HepG2 (cell line): ENCODE data around the gene TNFSF8. TPM values are rescaled to one million over a fixed set of nuclear protein-coding genes. Genes with fewer than 3 reads are reported as not detected.

Source experiments
- ATAC-seq: fragments of 200-7000 bp; cut with Tn5 transposase; 3 replicates; pipeline ENCODE4 v1.9.1; 2020; ENCODE audit warnings: mild to moderate bottlenecking, moderate library complexity
- BruUV-seq: library from RNA; stranded (reverse); fragments of 400-500 nt; replicated peaks from 2 replicates; lab custom pipeline; 2021; lab: Mats Ljungman, UMichigan
- CTCF ChIA-PET: fragments of 300-600 bp; formaldehyde crosslinking; extraction: SDS; loops from one replicate; lab custom pipeline; 2021; ENCODE audit warnings: low total read pairs, inconsistent platforms, low intra/inter-chr PET ratio; lab: Yijun Ruan, JAX
- POLR2A ChIA-PET: fragments of 350-600 bp; sonication (Branson Sonifier 250); formaldehyde crosslinking; loops from one replicate; lab custom pipeline; 2020; ENCODE audit warnings: antibody characterized with exemption, inconsistent platforms; lab: Yijun Ruan, JAX
- DNase-seq: peaks from one replicate; pipeline ENCODE4 v3.0.0-alpha.2; 2015; ENCODE audit warnings: low spot score
- FAIRE-seq: peaks from 3 replicates; lab custom pipeline; 2011; peaks lifted over from hg19 to GRCh38; lab: Jason Lieb, UNC
- H2AFZ ChIP-seq: one replicate; pipeline ENCODE4 v1.6.1; 2011; ENCODE audit warnings: low read length, inconsistent platforms
- H3K27ac ChIP-seq: fragments of 300-600 bp; 3 replicates; pipeline ENCODE4 v1.8.0; 2011; ENCODE audit warnings: mixed run types, mild to moderate bottlenecking, mixed read lengths, low read length, inconsistent platforms; ENCODE audit not compliant: insufficient read depth; ENCODE audit errors: extremely low read length
- H3K27me3 ChIP-seq, 2 experiments: fragments of 200-600 bp in 1 of 2; 2 replicates in 1 of 2; 3 replicates in 1 of 2; pipeline versions ENCODE4 v1.6.0 to v1.8.0; 2011; ENCODE audit warnings: low read length in 2 of 2, mild to moderate bottlenecking in 2 of 2, moderate library complexity in 2 of 2, inconsistent platforms in 1 of 2; ENCODE audit not compliant: insufficient read depth in 2 of 2, control insufficient read depth in 1 of 2
- H3K36me3 ChIP-seq, 2 experiments: fragments of 200-600 bp in 1 of 2; replicated peaks in 1 of 2; 2 replicates in 1 of 2; 3 replicates in 1 of 2; pipeline versions ENCODE4 v1.5.1 to v1.8.0; 2011; ENCODE audit warnings: low read length in 2 of 2, inconsistent platforms in 1 of 2; ENCODE audit not compliant: insufficient read depth in 2 of 2, control insufficient read depth in 1 of 2
- H3K4me1 ChIP-seq: 2 replicates; pipeline ENCODE4 v1.5.1; 2012; ENCODE audit warnings: low read length, inconsistent platforms; ENCODE audit not compliant: insufficient read depth
- H3K4me2 ChIP-seq: 2 replicates; pipeline ENCODE4 v1.6.0; 2011; ENCODE audit warnings: low read depth, low read length, inconsistent platforms
- H3K4me3 ChIP-seq, 3 experiments: fragments of 200-600 bp in 1 of 3; sonication (generic), shearing (Covaris generic) in 1 of 3; replicated peaks in 1 of 3; 2 replicates each; pipeline ENCODE4 v1.5.1; 2011 to 2016; ENCODE audit warnings: low read length in 3 of 3, inconsistent platforms in 2 of 3, low read depth in 2 of 3, mild to moderate bottlenecking in 2 of 3, control low read depth in 1 of 3, mixed read lengths in 1 of 3; ENCODE audit not compliant: insufficient read depth in 1 of 3
- H3K79me2 ChIP-seq: one replicate; pipeline ENCODE4 v1.6.1; 2011; ENCODE audit warnings: low read length, inconsistent platforms; ENCODE audit not compliant: insufficient read depth
- H3K9ac ChIP-seq: 2 replicates; pipeline ENCODE4 v1.6.0; 2011; ENCODE audit warnings: mild to moderate bottlenecking, low read depth, low read length, inconsistent platforms; ENCODE audit not compliant: insufficient read depth
- H3K9me3 ChIP-seq: 2 replicates; pipeline ENCODE4 v1.5.1; 2012; ENCODE audit warnings: mild to moderate bottlenecking, low read length
- H4K20me1 ChIP-seq: 2 replicates; pipeline ENCODE4 v1.6.0; 2011; ENCODE audit warnings: inconsistent platforms, mild to moderate bottlenecking, low read length, moderate library complexity; ENCODE audit not compliant: insufficient read depth
- AGO2 ChIP-seq: fragments of 200-400 bp; formaldehyde crosslinking; optimal IDR thresholded peaks from 2 replicates; pipeline ENCODE3; 2017; ENCODE audit warnings: mild to moderate bottlenecking, low read depth, low read length, moderate library complexity
- JARID2 ChIP-seq: sonication (generic); formaldehyde crosslinking; IDR thresholded peaks from 2 replicates; pipeline ENCODE4 v1.8.1; 2023; ENCODE audit warnings: missing genetic modification reagents, inconsistent platforms; ENCODE audit not compliant: insufficient replicate concordance
- RFX1 ChIP-seq: fragments of 450-650 bp; IDR thresholded peaks from 2 replicates; pipeline ENCODE4 v1.6.1; 2017
- SMARCE1 ChIP-seq: fragments of 450-650 bp; IDR thresholded peaks from 2 replicates; pipeline ENCODE4 v1.6.1; 2017; ENCODE audit warnings: borderline replicate concordance
- TBX2 ChIP-seq: sonication (generic); formaldehyde crosslinking; IDR thresholded peaks from 2 replicates; pipeline ENCODE4 v1.5.0; 2020; ENCODE audit warnings: missing genetic modification reagents, mild to moderate bottlenecking, borderline replicate concordance
- ZBTB7A ChIP-seq: sonication (generic); formaldehyde crosslinking; IDR thresholded peaks from 2 replicates; pipeline ENCODE4 v1.8.0; 2022; ENCODE audit warnings: mild to moderate bottlenecking, missing genetic modification reagents
- ZBTB7B ChIP-seq: sonication (generic); formaldehyde crosslinking; IDR thresholded peaks from 2 replicates; pipeline ENCODE4 v1.4.0; 2020; ENCODE audit warnings: missing genetic modification reagents
- ZNF430 ChIP-seq: sonication (generic); formaldehyde crosslinking; IDR thresholded peaks from 2 replicates; pipeline ENCODE4 v1.9.0; 2021; ENCODE audit warnings: mild to moderate bottlenecking, missing genetic modification reagents
- ZNF451 ChIP-seq: sonication (generic); formaldehyde crosslinking; IDR thresholded peaks from 2 replicates; pipeline ENCODE4 v1.5.0; 2020; ENCODE audit warnings: mild to moderate bottlenecking, missing genetic modification reagents
- ZNF619 ChIP-seq: sonication (generic); formaldehyde crosslinking; IDR thresholded peaks from 2 replicates; pipeline ENCODE4 v1.4.0; 2020; ENCODE audit warnings: mild to moderate bottlenecking, missing genetic modification reagents
- ZNF772 ChIP-seq: sonication (generic); formaldehyde crosslinking; IDR thresholded peaks from 2 replicates; pipeline ENCODE4 v1.5.0; 2020; ENCODE audit warnings: mild to moderate bottlenecking, missing genetic modification reagents
- ZNF782 ChIP-seq: sonication (generic); formaldehyde crosslinking; IDR thresholded peaks from 2 replicates; pipeline ENCODE4 v1.4.0; 2020; ENCODE audit warnings: missing genetic modification reagents, mild to moderate bottlenecking, borderline replicate concordance
- ZNF788 ChIP-seq: sonication (generic); formaldehyde crosslinking; IDR thresholded peaks from 2 replicates; pipeline ENCODE4 v1.5.0; 2020; ENCODE audit warnings: mild to moderate bottlenecking, missing genetic modification reagents, borderline replicate concordance
- WGBS: methylation state at CpG from one replicate; pipeline ENCODE4 v1.1.6; 2017; ENCODE audit warnings: low lambda C conversion rate; 5-methylcytosine and 5-hydroxymethylcytosine counted together
- in situ Hi-C: cut with HindIII; loops from 2 replicates; pipeline ENCODE4 v1.10.0; 2017; ENCODE audit warnings: low pct_unique_long_range_greater_than_20kb; ENCODE audit not compliant: extremely low pct_ligation_motif_present
- intact Hi-C: fragments of 100-400 bp; cut with micrococcal nuclease; formaldehyde crosslinking; loops from one replicate; pipeline ENCODE4 v1.10.0; 2022; ENCODE audit not compliant: unreplicated experiment
- polyA plus RNA-seq, 8 experiments: library from polyadenylated mRNA; depleted of rRNA in 3 of 8; stranded (reverse) in 7 of 8; unstranded in 1 of 8; fragments of >200 nt; fragmentation: Illumina TruSeq in 4 of 8; extraction: Trizol in 4 of 8; gene quantifications; 2 replicates each; pipeline versions ENCODE4 v1.2.1 to v1.2.3, GENCODE V29; 2011 to 2016; ENCODE audit warnings: low read depth in 4 of 8, missing spikeins in 1 of 8, mixed read lengths in 1 of 8; ENCODE audit not compliant: insufficient read depth in 1 of 8
- total RNA-seq, 5 experiments: library from RNA; depleted of rRNA; stranded (reverse); fragments of >200 nt; fragmentation: Illumina TruSeq; extraction: Trizol; gene quantifications; 2 replicates each; pipeline ENCODE4 v1.2.3, GENCODE V29; 2016; ENCODE audit warnings: low read depth in 1 of 5
- TF ChIP-seq, protein P1 (sequence below): sonication (generic); formaldehyde crosslinking; IDR thresholded peaks from 2 replicates; pipeline ENCODE4 v1.4.0; 2020; ENCODE audit warnings: missing genetic modification reagents, borderline replicate concordance
- TF ChIP-seq, protein P2 (sequence below): sonication (generic); formaldehyde crosslinking; IDR thresholded peaks from 2 replicates; pipeline ENCODE4 v1.5.1; 2020; ENCODE audit warnings: missing genetic modification reagents, mild to moderate bottlenecking, borderline replicate concordance
- TF ChIP-seq, protein P3 (sequence below): sonication (generic); formaldehyde crosslinking; IDR thresholded peaks from 2 replicates; pipeline ENCODE4 v1.4.0; 2020; ENCODE audit warnings: missing genetic modification reagents, mild to moderate bottlenecking, borderline replicate concordance

TNFSF8 gene
- total and polyA plus RNA-seq, 2 of the 13 experiments (the other 11 are each of a cell fraction or from before 2014, with no cell fraction given), result not detected

DNA sequence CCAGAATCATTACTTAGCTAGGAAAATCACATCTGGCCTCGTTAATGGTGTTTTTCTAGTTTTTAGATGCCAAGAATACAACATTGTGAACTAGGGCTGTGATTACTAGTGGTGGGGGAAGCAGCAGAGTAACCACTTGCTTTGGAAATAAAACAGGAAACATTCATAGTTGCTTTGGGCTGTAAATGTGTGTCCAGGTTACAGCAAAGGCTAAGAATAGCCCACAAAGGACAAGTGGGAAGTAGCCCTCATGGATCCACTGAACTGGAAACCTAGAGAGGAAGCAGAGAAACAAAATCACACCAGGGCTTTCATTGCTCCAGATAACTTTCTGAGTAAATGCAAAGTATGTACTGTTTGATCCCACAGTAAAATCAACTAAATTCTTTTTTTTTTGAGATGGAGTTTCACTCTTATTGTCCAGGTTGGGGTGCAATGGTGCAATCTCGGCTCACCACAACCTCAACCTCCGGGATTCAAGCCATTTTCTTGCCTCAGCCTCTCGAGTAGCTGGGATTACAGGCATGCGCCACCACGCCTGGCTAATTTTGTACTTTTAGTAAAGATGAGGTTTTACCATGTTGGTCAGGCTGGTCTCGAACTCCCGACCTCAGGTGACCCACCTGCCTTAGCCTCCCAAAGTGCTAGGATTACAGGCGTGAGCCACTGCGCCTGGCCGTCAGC, 68.3 kb downstream of the TNFSF8 start:
- DNase-seq (no peak), ATAC-seq (no peak), FAIRE-seq (no peak)
- no peaks in the 10 kb centered on the region for H3K79me2 ChIP-seq
- no peak overlapping the region for H2AFZ ChIP-seq
- no peak overlapping the region for H3K27ac ChIP-seq
- 32% methylated on average over 11 of the region's 11 CpGs for WGBS
- no peaks in the 10 kb centered on the region for H4K20me1 ChIP-seq
- intact Hi-C loops (no loop called here), in situ Hi-C loops (no loop called here)
- no peak overlapping the region for H3K4me2 ChIP-seq
- no peaks in the 10 kb centered on the region for H3K4me1 ChIP-seq
- BruUV-seq, result no TSS peak
- no peak overlapping the region for H3K4me3 ChIP-seq
- H3K9ac ChIP-seq, result no peak overlapping the region
- H3K9me3 ChIP-seq, result no peaks in the 10 kb centered on the region
- H3K36me3 ChIP-seq, result no peaks in the 10 kb centered on the region
- CTCF ChIA-PET, result no interaction called here
- H3K27me3 ChIP-seq, result no peaks in the 10 kb centered on the region
- POLR2A ChIA-PET, result no interaction called here
- TF ChIP-seq ZBTB7B (CRISPR knock-in tag) (no peak), ZNF782 (CRISPR knock-in tag) (no peak), ZNF772 (CRISPR knock-in tag) (no peak), ZBTB7A (CRISPR knock-in tag) (no peak), JARID2 (CRISPR knock-in tag) (no peak), ZNF619 (CRISPR knock-in tag) (no peak), AGO2 (no peak), TBX2 (no peak), ZNF451 (no peak), SMARCE1 (no peak), RFX1 (no peak), ZNF788 (no peak), ZNF430 (no peak)
- TF ChIP-seq, protein P1, sequence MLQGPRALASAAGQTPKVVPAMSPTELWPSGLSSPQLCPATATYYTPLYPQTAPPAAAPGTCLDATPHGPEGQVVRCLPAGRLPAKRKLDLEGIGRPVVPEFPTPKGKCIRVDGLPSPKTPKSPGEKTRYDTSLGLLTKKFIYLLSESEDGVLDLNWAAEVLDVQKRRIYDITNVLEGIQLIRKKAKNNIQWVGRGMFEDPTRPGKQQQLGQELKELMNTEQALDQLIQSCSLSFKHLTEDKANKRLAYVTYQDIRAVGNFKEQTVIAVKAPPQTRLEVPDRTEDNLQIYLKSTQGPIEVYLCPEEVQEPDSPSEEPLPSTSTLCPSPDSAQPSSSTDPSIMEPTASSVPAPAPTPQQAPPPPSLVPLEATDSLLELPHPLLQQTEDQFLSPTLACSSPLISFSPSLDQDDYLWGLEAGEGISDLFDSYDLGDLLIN (CRISPR knock-in tag), result no peak
- TF ChIP-seq, protein P2, sequence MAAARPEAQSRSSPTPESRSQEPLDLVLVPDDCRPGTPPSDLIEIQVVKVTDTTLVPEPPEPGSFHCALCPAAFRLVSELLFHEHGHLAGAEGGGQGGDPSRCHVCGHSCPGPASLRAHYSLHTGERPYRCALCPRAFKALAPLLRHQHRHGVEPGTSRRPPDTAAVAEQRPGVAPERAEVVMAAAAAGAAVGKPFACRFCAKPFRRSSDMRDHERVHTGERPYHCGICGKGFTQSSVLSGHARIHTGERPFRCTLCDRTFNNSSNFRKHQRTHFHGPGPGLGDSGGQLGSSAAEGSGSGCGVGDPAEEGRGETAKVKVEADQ (CRISPR knock-in tag), result no peak
- TF ChIP-seq, protein P3, sequence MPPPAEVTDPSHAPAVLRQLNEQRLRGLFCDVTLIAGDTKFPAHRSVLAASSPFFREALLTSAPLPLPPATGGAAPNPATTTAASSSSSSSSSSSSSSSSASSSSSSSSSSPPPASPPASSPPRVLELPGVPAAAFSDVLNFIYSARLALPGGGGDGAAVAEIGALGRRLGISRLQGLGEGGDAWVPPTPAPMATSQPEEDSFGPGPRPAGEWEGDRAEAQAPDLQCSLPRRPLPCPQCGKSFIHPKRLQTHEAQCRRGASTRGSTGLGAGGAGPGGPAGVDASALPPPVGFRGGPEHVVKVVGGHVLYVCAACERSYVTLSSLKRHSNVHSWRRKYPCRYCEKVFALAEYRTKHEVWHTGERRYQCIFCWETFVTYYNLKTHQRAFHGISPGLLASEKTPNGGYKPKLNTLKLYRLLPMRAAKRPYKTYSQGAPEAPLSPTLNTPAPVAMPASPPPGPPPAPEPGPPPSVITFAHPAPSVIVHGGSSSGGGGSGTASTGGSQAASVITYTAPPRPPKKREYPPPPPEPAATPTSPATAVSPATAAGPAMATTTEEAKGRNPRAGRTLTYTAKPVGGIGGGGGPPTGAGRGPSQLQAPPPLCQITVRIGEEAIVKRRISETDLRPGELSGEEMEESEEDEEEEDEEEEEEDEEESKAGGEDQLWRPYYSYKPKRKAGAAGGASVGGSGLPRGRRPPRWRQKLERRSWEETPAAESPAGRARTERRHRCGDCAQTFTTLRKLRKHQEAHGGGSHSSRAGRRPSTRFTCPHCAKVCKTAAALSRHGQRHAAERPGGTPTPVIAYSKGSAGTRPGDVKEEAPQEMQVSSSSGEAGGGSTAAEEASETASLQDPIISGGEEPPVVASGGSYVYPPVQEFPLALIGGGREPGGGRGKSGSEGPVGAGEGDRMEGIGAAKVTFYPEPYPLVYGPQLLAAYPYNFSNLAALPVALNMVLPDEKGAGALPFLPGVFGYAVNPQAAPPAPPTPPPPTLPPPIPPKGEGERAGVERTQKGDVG, result no peak
